Daoy (cell line): ENCODE measurements around the gene ABCA13. TPM values are rescaled to one million over a fixed set of nuclear protein-coding genes. Genes with fewer than 3 reads are reported as not detected.

Source experiments
- DNase-seq: peaks from one replicate; pipeline ENCODE4 v3.0.0-alpha.2; 2015; ENCODE audit warnings: low read depth
- total RNA-seq: library from RNA; depleted of rRNA; stranded (reverse); fragments of >200 nt; shearing (Covaris generic); gene quantifications from 2 replicates; pipeline ENCODE4 v1.2.3, GENCODE V29; 2014

The ABCA13 gene
- total RNA-seq, 1 experiment from 2014 or later = 0.06 TPM

DNA sequence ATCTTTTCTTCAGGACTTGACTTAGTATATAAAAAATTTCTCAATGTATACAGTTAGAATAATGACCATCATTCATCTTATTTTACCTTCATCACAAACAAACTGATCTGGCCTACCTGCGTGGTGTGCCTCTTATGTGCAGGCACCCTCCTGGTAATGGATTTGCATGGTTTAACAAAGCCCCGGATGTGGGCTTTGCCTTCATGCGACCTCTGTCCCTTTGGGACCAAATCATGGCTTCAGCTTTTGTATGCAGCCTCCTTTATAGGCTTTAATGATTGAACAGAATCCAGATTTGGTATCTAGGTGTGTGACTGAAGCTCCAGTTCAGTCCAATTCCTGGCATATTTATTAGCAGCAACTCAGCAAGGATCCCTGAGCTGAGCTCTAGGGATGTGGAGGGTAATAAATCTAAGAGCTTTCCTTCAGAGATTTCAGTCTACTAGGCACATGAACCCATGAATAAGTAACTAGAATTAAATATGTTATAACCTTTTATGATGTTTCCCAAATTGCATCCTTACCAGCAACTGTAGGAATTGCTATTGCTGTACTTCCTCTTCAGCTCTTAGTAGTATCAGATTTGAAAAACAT, 256.9 kb downstream of the ABCA13 start:
- DNase-seq = no peak

DNA sequence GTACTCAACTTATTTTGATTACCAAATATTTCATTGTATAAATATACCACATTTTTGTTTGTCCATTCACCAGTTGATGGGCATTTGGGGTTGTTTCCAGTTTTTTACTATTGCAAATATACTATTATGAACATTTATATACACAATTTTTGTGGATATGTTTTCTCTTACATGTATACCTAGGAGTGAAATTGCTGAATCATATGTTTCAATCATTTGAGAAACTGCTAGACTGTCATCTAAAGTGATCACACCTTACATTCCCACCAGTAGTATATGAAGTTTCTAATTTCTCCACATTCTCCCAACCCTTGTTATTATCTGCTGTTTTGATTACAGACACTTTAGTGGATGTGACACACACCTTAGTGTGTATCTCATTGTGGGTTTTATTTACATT, 257.9 kb downstream of the ABCA13 start:
- no peak for DNase-seq

DNA sequence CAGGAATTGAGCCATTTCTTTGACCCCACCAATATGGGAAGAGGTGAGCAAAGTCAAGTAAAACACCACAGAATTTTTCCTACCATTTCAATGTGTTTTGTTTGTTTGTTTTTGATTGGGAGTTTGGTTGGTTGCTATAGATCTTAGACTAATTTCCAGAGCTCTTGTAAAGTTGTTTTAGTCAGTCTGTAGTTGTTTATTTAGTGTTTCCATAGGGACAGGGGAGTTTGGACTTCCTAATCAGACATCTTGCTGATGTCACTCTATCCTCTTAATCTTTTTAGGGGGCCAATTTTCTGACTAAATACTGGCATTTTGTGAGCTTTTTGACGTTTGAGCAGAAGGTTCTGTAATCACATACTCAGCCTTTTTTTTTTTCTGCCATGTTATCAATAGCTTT, 266.9 kb downstream of the ABCA13 start:
- DNase-seq = no peak

DNA sequence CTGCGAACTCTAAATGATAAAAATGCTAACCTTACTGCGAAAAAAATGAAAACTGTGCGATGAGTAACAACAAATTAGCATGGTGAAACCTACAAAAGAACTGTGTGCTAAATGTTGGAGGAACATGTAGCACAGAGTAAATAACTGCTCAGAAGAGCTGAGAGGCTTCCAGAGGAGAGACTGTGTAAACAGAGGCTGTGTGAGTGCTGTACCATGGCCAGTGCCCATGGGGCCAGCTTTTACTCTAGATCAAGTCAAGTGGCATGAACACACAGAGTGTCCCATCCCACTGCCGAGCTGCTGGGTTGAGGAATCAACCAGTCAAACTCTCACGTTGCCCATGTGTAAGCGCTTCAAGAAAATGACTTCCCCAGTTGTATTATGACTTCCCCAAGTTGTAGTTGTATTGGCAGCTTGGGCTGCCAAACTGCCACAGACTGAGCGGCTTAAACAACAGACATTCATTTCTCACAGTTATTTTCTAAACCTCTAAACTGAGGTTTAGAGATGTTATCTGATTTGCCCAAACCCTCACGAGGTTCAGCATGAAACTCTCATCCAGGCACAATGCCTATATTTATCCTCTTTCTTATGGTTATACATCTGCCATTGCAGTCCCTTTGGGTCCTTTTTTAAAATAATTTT, 270.7 kb downstream of the ABCA13 start:
- DNase-seq = no peak

DNA sequence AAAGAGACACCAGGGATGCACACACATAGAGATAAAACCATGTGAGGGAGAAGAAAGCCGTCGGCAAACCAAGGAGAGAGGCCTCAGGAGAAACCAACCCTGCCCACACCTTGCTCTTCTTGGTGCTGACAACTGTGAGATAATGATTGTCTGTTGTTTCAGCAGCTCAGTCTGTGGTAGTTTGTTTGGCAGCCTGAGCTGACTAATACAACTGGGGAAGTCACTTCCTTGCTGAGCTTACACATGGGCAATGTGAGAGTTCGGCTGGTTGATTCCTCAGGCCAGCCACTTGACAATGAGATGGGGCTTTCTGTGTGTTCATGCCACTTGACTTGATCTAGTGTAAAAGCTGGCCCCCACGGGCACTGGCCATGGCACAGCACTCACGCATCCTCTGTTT, 271.8 kb downstream of the ABCA13 start:
- no peak for DNase-seq

DNA sequence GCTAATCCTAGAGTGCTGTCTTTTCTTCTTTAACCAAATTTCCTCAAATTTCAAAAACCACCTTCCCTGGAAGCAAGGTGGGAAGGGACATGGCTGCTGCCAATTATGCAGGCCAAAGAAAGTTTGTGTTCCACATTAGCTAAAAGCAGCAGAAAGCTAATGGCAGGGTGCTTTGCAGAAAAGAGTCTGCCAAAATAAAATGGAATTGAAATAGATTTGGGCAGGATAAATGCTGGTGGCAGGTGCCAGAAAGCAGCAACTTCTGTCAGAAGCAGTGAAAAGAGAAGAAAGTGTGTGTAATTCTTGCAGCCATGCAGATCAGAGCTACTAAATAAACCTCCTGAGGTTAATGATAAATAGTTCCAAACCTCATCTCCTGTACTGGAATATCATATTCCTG, 275.5 kb downstream of the ABCA13 start:
- DNase-seq = no peak

DNA sequence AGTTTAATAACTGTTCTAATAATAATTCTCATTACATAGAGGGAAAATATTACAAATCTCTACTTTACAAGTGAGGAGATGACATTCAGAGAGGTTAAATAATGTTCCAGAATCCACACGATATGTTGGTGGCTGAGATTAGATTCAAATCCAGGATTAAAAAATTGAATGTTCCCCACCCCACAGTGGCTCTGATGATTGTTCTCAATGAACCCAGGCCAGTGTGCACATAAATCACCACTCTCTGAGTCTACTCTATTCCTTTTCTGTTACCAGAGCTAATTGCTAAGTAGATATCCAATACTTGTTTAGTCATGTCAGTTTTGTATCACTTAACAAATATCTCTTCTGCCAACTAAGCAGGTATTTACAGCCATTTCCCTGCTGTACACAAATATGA, 281.0 kb downstream of the ABCA13 start:
- no peak for DNase-seq

DNA sequence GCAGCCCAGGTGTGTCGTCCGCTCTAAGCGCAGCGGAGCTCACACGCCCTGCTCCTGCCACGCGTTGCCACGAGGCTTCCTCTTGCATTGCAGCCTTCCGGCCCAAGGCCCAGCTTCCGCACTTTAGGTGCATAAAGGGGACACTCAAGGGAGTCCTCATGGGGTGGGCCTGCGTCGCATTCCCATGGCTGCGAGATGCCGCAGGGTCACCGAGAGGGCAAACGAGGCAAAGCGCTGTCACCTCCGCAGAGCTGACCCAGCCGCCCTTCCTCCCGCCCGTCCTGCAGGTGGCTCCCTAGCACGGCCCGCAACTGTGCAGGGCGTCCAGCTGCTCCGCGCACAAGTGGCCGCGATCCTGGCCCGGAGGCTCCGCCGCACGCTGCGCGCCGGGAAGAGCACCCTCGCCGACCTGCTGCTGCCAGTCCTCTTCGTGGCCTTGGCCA, 283.5 kb downstream of the ABCA13 start:
- no peak for DNase-seq

DNA sequence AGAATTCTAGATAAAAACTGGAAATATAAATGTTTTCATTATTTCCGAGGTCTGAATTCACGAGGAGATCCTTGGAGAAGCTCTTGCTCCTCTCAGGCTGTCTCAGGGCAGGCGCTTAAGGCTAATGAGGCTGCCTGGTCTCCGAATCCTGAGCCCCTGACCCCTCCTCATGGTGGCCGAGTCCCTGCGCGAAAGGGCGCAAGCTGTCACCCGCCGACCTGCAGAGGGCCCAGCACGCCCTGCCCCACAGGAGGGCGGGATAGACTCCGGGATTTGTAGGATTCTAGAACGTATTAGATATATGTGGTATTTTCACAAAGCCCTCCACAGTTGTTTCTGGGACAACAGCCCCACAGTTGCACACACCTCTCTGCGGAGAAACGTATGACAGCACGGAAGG, 284.1 kb downstream of the ABCA13 start:
- no peak for DNase-seq

DNA sequence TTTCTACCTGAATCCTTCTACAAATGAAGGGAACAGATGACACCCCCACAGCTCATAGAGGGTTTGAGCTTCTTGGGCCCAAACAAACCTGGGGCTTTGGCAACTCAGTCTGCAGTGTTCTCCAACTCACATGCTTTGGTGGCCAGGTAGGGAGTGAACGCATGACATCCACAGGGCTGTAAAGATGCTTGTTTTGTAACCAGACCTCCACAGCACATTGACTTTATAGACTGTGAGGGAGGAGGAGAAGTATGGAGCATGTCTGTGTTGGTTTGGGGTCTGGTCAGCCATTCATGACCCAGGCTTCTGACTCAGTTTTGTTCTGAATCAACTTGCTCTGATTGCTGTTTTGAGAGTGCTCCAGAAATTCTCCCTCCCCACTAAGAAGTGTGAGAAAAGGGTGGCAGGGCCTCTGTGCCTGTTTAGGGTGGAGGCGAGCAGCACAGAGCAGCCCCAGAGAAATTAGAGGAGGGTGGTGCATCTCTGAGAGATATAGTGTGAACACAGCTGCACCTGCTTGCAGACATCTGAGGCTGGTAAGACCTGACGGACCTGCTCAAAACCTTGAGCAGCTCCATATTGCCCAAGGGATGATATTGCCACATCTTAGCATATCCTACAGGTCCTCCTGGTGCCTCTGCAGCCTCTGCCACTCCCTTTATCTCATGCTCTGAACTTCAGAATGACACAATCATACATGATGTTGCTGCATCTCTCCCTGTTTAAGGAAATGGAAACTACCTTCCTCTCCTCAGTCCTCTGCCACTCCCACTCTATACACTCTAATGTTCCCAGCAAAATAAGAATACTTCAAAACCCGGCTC, 287.7 kb downstream of the ABCA13 start:
- no peak for DNase-seq

DNA sequence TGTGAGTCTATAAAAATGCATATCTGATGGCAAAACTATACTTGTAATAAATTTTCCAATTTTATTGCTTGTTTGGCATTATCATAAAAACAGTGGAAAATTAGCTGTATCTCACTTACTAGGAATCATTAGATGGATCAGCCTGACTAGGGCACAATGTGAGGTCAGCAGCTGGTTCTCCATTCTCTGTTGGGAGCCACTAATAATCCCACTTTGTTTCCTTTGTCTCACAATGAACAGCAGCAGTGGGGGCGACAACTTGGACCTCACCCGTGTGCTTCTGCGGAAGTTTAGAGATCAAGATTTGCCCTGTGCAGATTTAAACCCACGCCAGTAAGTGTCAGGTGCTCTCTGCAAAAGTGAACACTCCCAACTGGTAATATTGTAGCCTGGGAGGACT, 295.5 kb downstream of the ABCA13 start:
- no peak for DNase-seq

DNA sequence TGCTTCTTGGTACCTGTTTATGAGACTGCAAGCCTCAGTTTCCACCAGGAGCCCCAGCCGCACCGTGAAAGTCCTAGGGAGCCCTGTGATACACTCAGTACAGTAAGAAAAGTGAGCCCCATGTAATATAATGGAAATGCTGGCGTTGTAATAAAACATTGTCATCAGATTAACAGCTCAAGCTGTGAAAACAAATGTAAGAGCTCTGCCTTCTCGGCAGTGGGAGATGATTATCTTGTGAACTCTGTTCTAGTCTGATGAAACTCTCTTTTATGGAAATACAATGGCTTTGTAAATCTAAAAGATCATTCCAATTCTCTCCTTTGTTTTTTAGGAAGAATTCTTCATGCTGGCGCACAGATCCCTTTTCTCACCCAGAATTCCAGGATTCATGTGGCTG, 299.9 kb downstream of the ABCA13 start:
- no peak for DNase-seq

DNA sequence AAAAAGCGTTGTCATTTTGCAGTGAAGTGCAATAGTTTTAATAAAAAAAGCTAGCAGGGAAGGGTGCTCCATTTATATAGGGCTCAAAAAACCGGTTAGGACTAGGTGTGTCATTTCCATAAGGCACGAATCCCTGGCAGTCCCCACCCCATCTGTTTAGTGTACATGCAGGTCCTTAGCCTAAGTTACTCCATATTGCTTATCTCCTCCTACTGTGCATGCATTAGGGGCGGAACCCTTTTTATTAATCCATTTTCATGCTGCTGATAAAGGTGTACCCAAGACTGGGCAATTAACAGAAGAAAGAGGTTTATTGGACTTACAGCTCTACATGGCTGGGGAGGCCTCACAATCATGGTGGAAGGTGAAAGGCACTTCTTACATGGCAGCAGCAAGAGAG, 301.4 kb downstream of the ABCA13 start:
- DNase-seq = no peak

DNA sequence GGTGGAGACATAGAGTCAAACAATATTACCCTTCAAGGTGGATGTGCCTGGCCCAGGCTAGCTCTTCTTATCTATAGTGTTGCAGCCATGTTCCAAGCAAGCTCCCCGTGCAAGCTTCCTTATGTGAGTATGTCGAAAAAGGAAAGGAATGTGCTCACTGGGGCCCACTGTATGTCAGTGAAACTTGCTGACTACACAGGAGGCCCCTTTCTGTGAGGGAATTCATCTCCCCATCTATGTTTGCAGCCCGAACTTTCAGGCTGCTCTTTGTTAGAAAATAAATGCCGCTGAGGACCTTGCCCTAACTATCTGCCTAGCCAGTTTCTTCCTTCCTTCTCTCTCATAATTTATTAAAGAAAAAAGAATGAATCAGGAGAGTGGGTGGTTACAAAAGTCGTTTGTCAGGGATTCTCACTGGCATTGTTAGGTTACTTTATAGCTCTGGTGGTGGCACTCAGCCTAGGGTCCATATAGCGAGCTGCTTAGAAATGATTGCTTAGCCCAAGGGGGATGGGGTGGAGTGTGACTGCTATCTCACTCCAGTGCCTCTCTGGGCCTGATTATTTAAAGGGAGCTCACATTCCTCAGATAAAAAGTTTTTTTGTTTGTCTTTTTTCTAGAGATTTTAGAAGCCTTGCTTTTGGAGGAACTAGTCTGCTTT, 302.1 kb downstream of the ABCA13 start:
- DNase-seq = no peak

DNA sequence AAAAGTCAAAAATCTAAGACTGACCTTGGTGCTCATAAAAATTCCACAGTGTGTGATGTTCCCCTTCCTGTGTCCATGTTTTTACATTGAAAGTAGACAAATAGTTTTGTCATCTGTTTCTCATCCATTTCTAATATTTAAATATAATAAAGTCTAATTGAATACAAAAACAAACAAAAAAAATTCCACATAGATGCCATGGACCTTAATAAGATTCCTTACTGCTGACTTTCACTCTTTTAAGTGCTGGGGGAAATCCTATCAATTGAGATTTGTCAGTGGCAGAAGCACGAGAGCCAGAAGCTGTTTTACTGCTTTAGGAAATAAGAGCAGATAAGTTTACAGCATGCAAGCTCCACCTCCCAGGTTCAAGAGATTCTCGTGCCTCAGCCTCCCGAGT, 310.0 kb downstream of the ABCA13 start:
- DNase-seq = no peak

DNA sequence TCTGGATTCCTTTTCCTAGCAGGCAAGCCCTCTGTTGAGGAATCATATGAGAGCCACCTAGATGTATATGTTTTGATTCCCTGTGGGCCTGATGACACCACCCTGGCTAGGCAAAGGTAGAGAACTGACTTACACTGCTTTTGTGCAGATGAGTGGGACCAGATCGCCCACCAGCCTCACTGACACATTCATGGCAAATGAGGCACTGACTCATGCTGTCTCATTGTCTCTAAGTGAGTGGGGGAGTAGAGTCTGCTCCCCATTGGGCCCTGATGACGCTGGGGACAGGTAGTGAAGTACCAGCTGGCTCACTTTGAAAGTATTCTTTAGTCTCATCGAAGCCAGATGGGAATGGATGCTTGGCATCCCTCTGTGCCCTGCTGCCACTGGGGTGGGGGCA, 326.3 kb downstream of the ABCA13 start:
- no peak for DNase-seq

DNA sequence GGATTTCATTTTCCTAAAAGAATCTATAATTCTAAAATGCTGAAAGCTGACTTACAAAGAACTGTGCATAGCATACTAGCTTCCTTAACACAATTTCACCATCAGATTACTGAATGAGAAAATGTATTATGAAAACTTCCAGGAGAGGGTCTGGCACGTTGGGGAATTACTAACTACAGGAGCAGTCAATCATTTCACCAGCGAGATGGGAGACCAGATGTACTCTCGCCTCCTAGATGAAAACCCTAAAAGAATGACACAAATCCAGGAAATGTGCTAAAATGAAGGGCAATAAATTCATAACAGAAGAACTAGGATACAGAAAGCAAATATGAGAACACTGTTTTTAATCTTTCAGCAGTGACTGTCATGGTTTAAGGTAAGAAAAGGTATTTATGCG, 330.8 kb downstream of the ABCA13 start:
- no peak for DNase-seq

DNA sequence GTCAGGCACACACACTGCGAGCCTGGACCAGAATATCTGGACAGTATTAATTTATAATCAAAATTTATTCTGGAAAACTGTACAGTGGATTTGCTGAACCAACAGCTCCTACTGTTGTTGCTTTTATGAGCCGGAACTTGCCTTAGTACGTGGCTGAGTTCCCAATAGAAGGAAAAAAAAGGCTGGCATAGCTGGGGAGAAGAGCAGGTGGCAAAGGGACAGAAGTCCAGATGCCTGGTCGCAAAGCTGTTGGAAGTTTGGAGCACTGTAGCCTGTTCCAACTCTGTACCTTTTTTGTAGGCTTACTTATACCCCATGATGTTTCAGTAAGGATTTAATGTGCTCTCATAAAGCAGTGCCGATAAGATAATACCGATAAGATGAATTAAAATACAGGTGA, 333.8 kb downstream of the ABCA13 start:
- no peak for DNase-seq

DNA sequence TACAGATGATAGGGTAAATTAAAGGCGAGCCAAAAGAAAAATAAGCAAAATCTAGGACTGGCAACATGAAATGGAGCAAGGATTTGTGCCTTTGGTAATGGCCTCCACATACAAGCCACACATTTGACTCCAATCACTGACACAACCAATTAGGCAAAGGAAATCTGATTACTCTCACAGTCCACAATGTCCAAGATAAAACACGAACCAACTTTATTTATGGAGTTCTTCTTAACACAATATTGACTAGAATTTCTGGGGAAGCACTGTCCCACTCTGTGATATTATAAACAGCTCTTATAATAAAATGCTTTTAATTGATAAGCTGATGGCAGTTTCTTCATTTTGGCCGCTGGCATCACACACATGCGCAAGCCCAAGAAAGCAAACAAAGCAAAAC, 334.2 kb downstream of the ABCA13 start:
- no peak for DNase-seq

DNA sequence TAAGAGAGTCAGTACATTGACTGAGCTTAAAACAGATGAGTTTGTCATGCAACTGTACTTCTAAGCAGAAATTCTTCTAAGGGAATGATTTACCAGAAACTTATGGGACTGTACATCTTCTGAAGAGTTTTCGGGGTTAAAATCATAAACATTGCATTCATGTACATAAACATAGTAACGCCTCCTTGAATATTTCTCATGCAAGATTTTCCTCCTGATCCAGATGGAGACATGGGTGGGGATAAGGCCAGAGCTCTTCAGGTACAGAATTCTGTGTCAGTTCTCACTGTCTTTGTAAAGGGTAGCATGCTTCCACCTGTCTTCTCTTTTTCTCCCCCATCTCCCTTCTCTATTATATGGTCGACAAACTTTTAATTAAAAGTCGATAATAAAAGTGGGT, 335.3 kb downstream of the ABCA13 start:
- DNase-seq = no peak

DNA sequence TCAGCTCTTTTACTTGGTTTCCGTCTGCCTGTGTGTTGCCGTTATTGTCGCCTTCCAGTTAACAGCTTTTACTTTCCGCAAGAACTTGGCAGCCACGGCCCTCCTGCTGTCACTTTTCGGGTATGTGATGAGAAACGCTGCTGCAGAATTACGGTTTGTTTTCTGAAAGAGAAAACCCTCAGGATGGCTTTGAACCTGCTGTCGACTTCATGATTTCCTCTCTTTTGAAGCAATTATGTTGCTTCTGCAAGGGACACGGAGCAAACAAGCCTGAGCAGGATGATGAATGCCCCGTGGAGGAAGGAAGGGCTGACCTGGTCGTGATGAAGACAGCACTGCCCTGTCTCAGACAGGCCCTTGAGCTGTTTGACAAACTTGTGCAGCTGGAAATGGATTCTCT, 339.8 kb downstream of the ABCA13 start:
- no peak for DNase-seq

DNA sequence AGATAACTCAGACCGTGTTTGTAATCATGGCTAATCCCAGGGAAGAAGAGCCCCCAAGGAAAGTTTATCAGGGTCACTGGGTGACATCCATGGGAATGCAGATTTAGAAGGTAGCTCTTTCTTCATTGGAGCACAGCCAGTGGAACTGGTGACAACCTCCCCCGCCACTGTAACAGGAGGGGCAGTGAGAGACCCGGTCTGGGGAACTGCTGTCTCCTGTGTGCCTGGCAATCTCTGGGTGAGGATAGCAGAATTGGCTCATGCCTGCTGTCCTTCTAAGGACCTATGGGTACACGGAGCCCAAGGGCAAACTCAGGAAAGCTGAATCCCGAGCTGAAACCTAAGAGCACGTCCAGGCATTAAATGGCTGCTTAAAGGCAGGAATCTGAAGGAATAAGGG, 341.6 kb downstream of the ABCA13 start:
- no peak for DNase-seq

DNA sequence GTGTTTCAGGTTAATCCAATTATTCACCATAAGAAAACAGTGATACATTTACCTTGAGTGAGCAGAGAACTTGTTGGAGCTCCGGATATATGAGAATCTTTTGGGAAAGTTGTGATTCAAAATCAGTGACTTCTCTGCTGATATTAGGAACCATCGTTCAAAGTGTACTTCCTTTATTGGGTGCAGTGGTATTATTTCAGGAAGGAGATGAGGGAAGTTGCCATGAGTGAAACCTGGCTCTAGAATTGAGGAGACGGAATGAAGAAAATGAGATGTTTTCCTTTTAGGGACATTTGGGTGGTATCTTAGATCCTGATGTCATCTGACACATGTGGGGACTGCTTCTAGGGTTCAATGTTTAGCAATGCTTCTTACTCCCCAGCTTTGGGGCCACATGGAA, 343.9 kb downstream of the ABCA13 start:
- DNase-seq = no peak
